MM.1S (cell line): ENCODE results near the gene IP6K1.
"Not testable (repeated sequence)": the region's sequence is repeated elsewhere in the genome, so short reads cannot be mapped to it uniquely, and the experiment has no call there.

ENCODE experiments used
- DNase-seq: peaks from one replicate; pipeline ENCODE4 v3.0.0-alpha.2; 2015
- H2AFZ ChIP-seq: fragments of 300-600 bp; sonication (generic); 2 replicates; pipeline ENCODE4 v1.6.0; 2016; ENCODE audit warnings: antibody characterized with exemption, low read length
- H3F3A ChIP-seq: fragments of 300-600 bp; sonication (generic); 2 replicates; pipeline ENCODE4 v1.6.1; 2016; ENCODE audit warnings: mild to moderate bottlenecking, antibody characterized with exemption, low read length, moderate library complexity, mixed read lengths; ENCODE audit not compliant: insufficient read depth
- H3K27ac ChIP-seq: fragments of 300-600 bp; sonication (generic); 2 replicates; pipeline ENCODE4 v1.5.1; 2016; ENCODE audit warnings: mild to moderate bottlenecking, low read length
- H3K27me3 ChIP-seq: fragments of 300-600 bp; sonication (generic); replicated peaks from 2 replicates; pipeline ENCODE4 v1.6.0; 2016; ENCODE audit warnings: low read length; ENCODE audit not compliant: insufficient read depth
- H3K36me3 ChIP-seq: fragments of 300-600 bp; sonication (generic); replicated peaks from 2 replicates; pipeline ENCODE4 v1.6.1; 2016; ENCODE audit warnings: mild to moderate bottlenecking, low read length, mixed read lengths; ENCODE audit not compliant: insufficient read depth
- H3K4me1 ChIP-seq: fragments of 300-600 bp; sonication (generic); 2 replicates; pipeline ENCODE4 v1.6.1; 2016; ENCODE audit warnings: low read length, mixed read lengths
- H3K4me2 ChIP-seq: fragments of 300-600 bp; sonication (generic); 2 replicates; pipeline ENCODE4 v1.6.0; 2016; ENCODE audit warnings: low read depth, low read length
- H3K4me3 ChIP-seq: fragments of 300-600 bp; sonication (generic); 2 replicates; pipeline ENCODE4 v1.5.1; 2016; ENCODE audit warnings: low read length, mixed read lengths
- H3K79me2 ChIP-seq: fragments of 300-600 bp; sonication (generic); 2 replicates; pipeline ENCODE4 v1.6.1; 2016; ENCODE audit warnings: mixed run types, low read length, mixed read lengths
- H3K9ac ChIP-seq: fragments of 300-600 bp; sonication (generic); 2 replicates; pipeline ENCODE4 v1.6.1; 2016; ENCODE audit warnings: low read length, mixed read lengths
- H3K9me2 ChIP-seq: fragments of 300-600 bp; sonication (generic); replicated peaks from 2 replicates; pipeline ENCODE4 v1.6.1; 2016; ENCODE audit warnings: mild to moderate bottlenecking, low read length, mixed read lengths; ENCODE audit not compliant: insufficient read depth
- H3K9me3 ChIP-seq: fragments of 300-600 bp; sonication (generic); replicated peaks from 2 replicates; pipeline ENCODE4 v1.6.1; 2016; ENCODE audit warnings: mild to moderate bottlenecking, low read length, mixed read lengths; ENCODE audit not compliant: insufficient read depth
- H4K20me1 ChIP-seq: fragments of 300-600 bp; sonication (generic); 2 replicates; pipeline ENCODE4 v1.6.1; 2016; ENCODE audit warnings: mild to moderate bottlenecking, low read length, moderate library complexity, mixed read lengths; ENCODE audit not compliant: insufficient read depth
- EZH2 ChIP-seq: fragments of 300-600 bp; sonication (generic); optimal IDR thresholded peaks from 2 replicates; pipeline ENCODE3; 2017; ENCODE audit warnings: low read depth, mild to moderate bottlenecking, antibody characterized with exemption, low read length, mixed read lengths
- EZH2phosphoT487 ChIP-seq: fragments of 300-600 bp; sonication (generic); IDR thresholded peaks from 2 replicates; pipeline ENCODE4 v1.6.1; 2018; ENCODE audit warnings: antibody characterized with exemption, low read length
- TF ChIP-seq, protein P1 (sequence below): fragments of 300-600 bp; sonication (generic); IDR thresholded peaks from 2 replicates; pipeline ENCODE4 v1.5.1; 2016; ENCODE audit warnings: antibody characterized with exemption, low read length, mixed read lengths

Gene IP6K1

DNA sequence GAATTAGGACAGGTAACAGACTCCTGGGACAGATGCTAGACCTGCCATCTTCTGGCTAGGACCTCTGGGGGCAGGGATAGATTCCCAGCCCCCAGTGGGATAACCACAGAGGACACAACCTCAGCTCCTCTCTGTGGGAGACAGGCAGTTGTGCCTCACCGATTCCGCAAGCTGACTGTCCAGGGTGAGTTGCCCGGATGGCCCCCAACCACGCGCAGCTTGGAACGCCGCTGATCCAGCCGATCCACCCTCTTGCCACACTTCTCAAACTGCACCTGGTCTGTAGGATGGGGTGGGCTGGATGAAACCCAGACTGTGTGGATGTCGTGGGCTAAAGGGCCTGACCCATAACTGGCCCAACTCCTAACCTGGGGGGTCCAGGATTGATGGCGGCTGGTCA lies 101.2 kb downstream of the IP6K1 start:
- H3K4me3 ChIP-seq, DNase-seq, H3K27me3 ChIP-seq, H3K4me2 ChIP-seq, H2AFZ ChIP-seq, H3K9me2 ChIP-seq, H3F3A ChIP-seq, H3K27ac ChIP-seq, H3K79me2 ChIP-seq, H3K36me3 ChIP-seq, H3K9me3 ChIP-seq, H3K4me1 ChIP-seq, H4K20me1 ChIP-seq, H3K9ac ChIP-seq: not testable (repeated sequence)

DNA sequence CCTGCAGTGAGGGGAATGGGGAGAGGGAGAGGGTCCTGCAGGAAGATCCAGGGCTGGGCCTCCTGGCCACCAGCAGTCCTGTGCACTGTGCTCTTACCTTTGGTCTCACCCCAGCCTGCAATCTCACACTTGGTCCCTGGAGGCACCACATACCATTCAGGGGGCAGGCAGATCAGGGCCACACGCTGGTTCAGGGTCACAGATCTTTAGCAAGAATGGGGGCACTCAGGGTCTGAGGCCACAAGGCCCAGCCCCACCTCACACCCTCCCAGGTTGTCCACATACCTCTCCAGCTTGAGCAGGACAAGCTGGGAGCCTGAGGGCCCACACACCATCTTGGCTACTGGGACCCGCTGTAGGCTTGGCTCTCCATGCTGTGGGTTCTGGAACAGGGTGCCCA lies 101.9 kb downstream of the IP6K1 start:
- not testable (repeated sequence) for H3K27ac ChIP-seq, H2AFZ ChIP-seq, H3K9ac ChIP-seq, H3K4me3 ChIP-seq, H3K4me1 ChIP-seq, H3K27me3 ChIP-seq, H3K9me2 ChIP-seq, DNase-seq, H3K36me3 ChIP-seq, H3K4me2 ChIP-seq, H3F3A ChIP-seq, H4K20me1 ChIP-seq, H3K79me2 ChIP-seq, H3K9me3 ChIP-seq

DNA sequence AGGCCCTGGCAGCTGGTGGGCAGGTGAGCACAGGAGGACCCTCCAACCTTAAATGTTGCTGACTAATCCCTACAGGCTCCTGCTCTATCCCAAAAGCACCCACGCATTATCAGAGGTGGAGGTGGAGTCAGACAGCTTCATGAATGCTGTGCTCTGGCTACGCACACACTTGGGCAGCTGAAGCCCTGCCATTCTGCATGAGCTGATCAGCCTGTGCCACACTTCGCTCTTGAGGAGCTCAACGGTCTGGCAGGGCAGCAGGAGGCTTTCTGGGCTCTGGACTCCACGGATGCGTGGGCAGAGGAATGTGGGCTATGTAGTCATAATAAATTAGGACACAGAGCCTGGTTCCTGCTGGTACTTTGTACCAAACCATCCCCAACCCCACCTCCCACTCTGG lies 103.2 kb downstream of the IP6K1 start:
- Histone ChIP-seq H3K9me2 (no peaks in the 10 kb centered on the region), H4K20me1 (no peaks in the 10 kb centered on the region), H3K36me3 (no peaks in the 10 kb centered on the region), H3K79me2 (no peaks in the 10 kb centered on the region), H3F3A (no peaks in the 10 kb centered on the region), H3K27me3 (no peaks in the 10 kb centered on the region), H2AFZ (no peak overlapping the region), H3K9ac (no peak overlapping the region), H3K27ac (no peak overlapping the region), H3K4me1 (no peaks in the 10 kb centered on the region), H3K9me3 (no peaks in the 10 kb centered on the region), H3K4me3 (no peak overlapping the region), H3K4me2 (no peak overlapping the region)
- TF ChIP-seq EZH2 (no peak), EZH2phosphoT487 (no peak)
- TF ChIP-seq, protein P1, sequence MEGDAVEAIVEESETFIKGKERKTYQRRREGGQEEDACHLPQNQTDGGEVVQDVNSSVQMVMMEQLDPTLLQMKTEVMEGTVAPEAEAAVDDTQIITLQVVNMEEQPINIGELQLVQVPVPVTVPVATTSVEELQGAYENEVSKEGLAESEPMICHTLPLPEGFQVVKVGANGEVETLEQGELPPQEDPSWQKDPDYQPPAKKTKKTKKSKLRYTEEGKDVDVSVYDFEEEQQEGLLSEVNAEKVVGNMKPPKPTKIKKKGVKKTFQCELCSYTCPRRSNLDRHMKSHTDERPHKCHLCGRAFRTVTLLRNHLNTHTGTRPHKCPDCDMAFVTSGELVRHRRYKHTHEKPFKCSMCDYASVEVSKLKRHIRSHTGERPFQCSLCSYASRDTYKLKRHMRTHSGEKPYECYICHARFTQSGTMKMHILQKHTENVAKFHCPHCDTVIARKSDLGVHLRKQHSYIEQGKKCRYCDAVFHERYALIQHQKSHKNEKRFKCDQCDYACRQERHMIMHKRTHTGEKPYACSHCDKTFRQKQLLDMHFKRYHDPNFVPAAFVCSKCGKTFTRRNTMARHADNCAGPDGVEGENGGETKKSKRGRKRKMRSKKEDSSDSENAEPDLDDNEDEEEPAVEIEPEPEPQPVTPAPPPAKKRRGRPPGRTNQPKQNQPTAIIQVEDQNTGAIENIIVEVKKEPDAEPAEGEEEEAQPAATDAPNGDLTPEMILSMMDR: no peak
- no peak for DNase-seq

DNA sequence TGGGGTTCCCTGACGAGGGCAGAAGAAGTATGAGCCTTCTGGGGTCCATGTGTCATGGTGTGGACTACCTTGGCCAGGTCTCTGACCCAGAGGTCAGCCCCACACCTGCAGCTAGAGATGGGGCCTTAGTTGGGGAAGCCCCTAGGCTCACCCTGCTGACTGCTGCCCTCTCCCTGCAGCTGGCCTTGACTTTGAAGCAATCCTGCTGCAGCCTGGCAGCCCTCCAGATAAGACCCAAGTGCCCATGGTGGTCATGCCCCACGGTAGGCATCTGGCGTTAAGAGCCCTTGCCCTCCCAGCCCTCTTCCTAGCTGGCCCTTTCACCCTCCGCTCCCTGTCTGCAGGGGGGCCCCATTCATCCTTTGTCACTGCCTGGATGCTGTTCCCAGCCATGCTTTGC lies 104.8 kb downstream of the IP6K1 start:
- TF ChIP-seq EZH2phosphoT487 (no peak), EZH2 (no peak)
- TF ChIP-seq, protein P1: no peak

More for the DNA sequence above, 104.8 kb downstream of the IP6K1 start:
- Histone ChIP-seq H3K9ac (no peak overlapping the region), H3K36me3 (no peaks in the 10 kb centered on the region), H3K4me3 (no peak overlapping the region), H4K20me1 (no peaks in the 10 kb centered on the region), H3K9me2 (no peaks in the 10 kb centered on the region), H2AFZ (no peak overlapping the region), H3K4me1 (no peaks in the 10 kb centered on the region), H3K4me2 (no peak overlapping the region), H3K27me3 (no peaks in the 10 kb centered on the region), H3K9me3 (no peaks in the 10 kb centered on the region), H3F3A (no peaks in the 10 kb centered on the region), H3K27ac (no peak overlapping the region), H3K79me2 (0 out of 2 replicates have a peak, but pooled peaks cover 3% of the 10 kb centered on the region)
- no peak for DNase-seq
